Left forelimb (tissue), 1 donor: ENCODE results near the gene RCN1.
"Not testable (repeated sequence)": the region's sequence is repeated elsewhere in the genome, so short reads cannot be mapped to it uniquely, and the experiment has no call there.

Experiments used
- DNase-seq: peaks from one replicate; pipeline ENCODE4 v3.0.0-alpha.2; 2018; ENCODE audit warnings: low spot score

RCN1 gene

DNA sequence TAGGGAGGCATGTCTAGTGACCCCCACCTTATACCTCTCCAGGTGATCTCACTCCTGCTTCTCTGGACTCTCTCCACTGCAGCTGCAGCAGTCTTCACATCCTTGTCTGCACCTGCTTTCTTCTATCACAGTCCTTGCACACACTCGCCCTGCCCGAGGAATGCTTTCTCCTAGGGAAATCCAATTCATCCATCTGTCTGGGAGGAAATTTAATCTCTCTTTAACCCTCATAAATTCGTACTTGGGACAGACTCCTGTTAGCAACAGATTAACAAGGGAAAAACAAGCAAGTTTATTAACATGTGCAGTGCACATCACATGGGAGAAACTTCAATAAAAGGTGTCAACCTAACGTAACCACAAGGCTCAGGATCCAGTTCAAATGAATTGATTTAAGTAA is 11.3 kb upstream of the RCN1 start:
- no peak for DNase-seq

DNA sequence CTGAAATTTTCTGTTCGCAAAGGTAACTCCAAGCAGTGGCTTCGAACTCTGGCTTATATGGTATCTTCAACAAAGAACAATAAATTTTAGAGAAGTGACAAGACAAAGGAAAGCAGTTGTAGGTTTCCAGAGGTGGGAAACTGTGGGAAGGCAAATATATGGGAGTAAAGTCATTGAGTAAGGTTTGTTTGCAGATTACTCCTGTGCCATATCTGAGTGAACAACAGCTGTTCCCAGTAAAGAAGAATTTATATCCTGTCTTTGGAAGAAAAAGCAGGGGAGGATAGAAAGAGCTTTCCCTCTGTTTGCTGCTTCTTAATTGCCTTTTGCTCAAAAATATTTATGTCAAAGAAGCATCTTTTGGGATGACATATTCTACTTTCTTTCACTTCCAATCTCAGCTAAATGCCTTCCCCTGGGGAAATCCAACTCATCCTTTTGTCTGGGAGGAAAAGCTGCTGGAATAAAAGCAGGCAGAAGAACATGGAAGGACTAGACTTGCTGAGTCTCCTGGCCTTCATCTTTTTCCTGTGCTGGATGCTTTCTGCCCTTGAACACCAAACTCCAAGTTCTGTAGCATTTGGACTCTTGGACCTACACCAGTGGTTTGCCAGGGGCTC is 10.4 kb upstream of the RCN1 start:
- DNase-seq: no peak

DNA sequence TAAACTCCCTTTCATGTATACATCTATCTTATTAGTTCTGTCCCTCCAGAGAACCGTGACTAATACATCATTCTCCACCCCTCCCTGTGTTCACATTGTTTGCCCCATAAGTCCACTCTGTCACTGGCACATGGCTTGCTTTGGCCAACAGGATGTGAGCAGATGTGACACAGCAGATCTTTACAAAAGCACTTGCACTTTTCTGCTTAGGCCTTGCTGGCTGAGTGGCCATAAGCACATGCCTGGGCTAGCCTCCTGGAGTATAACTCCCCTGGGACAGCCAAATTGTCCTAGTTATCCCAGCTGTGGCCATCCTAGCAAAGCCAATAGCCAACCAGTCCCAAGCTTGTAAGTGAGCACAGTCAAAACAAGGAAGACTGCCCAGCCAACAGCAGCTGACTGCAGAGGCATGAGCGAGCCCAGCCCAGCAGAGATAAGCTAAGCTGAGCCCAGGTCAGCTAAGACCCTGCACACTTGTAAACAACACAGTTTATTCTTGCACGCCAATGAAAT is 9.7 kb upstream of the RCN1 start:
- no peak for DNase-seq

DNA sequence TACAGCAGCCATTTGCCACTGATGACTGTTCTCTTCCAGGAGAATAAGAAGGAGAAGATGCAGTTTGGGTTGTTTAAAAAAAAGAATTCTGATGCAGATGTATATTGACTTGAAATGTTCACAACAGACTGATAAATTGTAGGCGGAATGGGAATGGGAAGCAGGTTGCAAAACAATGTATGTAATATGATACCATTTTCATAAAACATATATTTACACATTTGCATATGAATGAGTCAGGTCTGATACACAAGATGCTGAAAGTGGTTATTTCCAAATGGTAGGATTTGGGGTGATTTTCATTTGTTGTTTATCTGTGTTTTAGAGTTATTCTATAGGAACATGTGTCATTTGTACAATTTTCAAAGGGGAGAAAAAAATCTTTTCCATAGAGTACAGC is 9.0 kb upstream of the RCN1 start:
- DNase-seq: no peak

DNA sequence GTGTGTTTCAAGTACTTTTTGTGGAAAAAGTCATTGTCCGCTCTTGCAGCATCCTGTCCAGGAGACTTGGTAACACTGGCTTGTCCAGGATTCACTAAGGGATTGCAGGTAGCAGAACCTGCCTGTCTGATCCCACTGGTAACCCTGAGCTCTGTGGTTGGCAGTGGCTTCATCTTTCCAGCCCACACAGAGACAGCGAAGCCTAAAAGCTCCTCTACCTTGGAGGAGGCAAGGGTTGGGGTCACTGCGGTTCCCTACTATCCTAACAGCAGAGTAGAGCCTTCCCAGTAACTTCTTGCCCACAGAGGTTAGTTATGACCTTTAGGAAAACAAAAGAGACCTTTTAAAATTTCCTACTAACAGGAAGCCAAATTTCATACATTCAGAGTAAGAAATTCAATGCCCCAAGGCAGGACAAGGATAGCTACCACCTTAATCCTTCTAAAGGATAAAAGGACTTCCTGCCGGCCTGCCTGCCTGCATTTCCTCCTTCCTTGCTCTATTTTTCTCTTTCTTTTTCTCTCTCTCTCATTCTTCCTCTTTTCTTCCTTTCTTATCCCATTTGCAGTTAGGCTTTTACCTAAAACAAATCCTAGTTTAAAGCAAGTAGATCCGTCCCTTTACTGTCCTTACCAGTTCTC is 8.4 kb upstream of the RCN1 start:
- no peak for DNase-seq

DNA sequence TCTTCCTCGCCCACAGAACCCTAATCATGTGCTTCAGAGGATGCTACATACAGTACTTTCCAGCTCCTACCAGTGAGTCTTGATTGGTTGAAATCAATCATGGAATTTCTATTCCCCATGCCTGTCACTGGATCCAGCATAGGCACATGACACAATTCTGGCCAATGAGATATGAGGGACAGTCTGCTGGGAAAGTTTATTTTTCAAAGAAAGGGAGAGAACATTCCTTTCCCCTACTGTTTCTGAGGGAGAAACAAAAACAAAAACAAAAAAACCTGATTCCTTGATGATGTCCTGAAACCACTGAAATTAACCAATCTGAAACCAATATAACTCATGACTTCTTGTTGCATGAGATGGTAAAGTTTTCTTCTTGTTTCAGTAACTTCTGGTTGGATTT is 3.3 kb upstream of the RCN1 start:
- no peak for DNase-seq

DNA sequence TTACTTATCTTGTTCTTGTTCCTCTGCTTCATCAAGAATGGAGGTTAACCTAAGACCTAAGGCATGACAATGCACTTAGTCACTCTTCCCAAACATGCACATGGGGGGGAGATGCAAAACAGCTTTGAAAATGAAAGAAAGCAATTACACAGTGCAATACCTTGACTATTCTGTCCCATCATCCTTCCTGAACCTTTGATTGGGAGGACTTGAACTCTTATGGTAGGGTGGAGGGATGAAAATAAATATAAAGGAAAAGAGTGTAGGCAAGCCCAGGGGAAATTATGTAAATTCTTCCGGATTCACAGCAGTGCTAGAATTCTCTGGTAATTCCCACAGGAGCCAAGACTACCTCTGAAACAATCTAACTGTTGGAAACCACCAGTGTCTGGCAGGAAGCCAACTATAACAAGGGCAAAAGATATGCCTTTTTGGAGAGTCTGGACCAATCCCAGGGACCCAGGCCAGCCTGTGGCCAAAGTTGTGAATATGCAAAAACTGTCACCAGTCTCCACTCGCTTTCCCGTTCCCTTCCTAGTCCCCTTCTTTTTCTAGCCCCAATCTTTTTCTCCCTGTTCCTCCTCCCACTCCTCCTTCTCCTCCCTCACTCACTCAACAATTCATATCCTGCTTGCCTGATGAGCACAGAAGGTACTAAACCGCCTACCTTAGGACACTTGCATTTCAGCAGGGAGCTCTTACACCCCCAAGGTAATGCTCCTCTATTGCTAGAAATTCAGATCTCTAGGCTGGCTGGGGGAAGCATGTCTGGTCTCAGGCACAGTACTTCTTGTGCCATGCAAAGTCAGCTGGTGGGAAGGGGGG is 2.5 kb upstream of the RCN1 start:
- DNase-seq: no peak

DNA sequence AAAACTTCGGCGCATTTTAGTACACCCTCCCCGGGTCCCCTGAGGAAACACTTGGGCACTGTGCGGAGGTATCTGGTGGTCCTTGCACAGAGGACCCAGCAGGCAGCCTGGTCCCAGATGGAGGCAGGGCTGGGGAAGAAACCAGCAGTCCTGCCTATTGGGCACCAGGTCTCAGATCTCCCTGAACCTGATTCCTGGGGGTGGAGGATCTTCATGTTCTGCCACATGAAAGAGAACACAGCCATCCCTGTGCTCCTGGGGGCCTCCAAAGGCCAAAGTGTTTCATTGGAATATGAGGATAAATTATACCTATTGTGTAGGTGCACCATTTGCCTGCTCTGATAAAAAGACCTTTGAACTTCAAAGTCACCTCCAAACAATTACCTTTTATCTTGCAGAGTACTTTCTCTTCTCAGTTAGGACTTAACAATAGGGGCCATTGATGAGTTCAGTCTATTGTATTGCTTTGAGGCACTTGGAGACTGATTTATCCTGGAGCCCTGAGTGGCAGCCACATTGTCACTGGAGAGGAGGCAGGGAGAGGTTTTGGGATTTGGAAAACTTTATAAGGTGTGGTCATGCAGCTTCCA is 1.8 kb downstream of the RCN1 start:
- no peak for DNase-seq

DNA sequence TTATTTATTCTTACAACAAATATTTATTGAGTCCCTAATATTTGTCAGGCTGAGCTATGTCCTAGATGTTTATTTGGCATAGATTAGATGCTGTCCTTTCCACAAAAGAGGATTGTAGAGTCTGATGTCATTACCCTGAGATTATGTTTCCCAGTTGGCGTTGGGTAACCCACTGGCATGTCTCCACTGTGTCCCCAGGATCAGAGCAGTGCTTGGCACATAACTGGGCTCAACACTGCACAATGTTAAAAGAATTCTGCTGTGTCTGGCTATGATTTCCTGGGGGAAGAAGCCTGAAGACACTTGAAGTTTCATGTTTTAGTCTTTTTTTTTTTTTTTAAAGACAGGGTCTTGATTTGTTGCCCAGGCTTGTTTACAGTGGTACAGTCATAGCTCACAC is 4.0 kb downstream of the RCN1 start:
- DNase-seq: no peak

DNA sequence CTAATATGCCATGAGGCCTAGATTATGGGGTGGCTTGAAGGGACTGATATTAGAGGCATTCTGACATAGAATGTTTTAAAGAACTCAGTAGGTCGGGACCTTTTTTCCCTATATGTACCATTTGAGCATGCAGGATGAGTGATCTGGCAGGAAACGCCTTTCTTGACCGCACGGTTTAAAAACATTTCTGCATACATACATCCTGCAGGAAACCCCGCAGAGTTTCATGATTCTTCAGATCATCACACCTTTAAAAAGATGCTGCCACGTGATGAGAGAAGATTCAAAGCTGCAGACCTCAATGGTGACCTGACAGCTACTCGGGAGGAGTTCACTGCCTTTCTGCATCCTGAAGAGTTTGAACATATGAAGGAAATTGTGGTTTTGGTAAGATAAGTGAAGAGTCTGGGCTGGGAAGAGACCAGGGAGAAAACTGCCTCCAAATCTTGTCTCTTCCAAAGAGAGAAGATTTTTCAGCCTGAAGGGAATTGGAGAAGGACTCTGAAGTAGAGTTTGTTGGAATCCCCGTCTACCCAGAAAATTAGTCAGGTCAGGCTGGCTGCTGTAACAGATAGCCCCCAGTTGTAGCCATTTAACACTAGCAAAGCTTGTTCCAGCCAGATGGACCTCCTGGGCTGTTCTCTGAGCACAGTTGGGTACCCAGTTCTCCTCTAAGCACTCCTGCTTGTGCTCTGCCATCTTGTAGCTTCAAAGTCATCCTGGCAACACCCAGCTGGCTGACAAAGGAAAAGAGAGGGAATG is 7.4 kb downstream of the RCN1 start:
- no peak for DNase-seq

DNA sequence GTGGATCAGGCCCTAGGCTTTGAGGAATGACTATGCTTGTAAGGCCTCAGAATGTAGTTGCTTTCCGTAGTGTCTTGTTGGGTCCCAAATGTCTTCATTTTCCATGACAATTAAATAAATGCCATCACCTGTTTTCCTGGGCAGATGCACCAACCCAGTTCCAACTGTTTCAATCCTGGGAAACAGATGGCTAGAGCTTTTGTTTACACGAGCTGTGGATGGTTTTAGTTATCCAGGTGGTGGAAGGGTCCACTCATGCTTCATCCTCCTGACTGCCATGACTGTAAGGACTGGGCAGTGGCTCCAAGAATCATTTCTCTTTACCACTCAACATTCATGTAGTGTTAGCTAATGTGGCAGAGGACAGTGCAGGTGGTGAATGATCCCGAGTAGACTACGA is 8.6 kb downstream of the RCN1 start:
- no peak for DNase-seq

DNA sequence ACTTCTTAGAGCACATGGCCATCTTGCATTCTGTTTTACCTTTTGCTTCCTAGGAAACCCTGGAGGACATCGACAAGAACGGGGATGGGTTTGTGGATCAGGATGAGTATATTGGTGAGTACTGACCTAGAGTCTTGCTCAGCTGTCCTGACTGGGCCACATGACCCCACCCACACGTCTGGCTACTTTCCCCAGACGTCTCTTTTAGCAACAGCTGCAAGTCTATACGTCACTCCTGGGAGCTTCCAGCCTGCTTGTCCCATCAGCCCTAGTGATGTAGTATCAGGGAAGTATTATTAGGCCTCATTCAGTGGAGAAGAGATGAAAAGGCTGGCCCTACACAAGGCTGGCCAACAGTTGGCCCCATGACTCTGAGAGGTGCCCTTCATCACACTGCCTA is 9.6 kb downstream of the RCN1 start:
- no peak for DNase-seq

DNA sequence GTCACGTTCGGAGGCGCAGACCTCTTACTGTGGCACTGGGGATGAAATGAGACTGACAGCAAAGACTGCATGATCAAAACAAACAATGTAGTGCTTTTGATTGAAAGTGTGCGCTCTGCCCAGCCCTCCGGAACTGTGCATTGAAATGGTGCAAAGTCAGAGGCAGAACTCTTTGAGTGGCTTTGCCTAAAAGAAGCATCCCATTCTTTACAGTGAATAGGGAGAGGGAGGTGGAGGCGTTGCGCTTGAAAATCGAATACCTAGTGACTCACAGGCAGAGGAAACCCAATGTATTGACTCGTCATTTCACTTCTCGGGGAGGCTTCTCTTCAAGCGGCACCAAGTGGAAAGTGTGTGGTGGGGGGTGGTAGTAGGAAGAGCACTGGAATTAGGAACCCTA is 10.9 kb downstream of the RCN1 start:
- DNase-seq: no peak

DNA sequence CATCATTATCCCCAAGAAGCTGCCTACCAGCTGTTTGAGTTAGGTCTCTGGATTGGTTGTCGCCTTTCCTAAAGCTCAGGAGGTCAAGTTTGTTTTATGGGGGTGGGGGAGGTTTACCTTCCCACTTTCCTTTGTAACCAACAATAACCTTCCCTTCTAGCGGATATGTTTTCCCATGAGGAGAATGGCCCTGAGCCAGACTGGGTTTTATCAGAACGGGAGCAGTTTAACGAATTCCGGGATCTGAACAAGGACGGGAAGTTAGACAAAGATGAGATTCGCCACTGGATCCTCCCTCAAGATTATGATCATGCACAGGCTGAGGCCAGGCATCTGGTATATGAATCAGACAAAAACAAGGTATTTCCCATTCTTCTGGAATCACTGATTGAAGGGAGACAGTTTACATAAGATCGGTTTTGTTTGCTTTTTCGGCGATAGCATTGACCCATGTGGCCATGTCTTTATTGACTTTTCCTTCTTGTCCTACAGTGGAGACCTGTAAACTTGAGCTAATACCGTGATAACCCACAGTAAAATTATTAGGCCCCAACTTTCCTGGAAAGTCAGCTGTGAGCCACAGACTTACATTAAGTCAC is 12.3 kb downstream of the RCN1 start:
- not testable (repeated sequence) for DNase-seq

DNA sequence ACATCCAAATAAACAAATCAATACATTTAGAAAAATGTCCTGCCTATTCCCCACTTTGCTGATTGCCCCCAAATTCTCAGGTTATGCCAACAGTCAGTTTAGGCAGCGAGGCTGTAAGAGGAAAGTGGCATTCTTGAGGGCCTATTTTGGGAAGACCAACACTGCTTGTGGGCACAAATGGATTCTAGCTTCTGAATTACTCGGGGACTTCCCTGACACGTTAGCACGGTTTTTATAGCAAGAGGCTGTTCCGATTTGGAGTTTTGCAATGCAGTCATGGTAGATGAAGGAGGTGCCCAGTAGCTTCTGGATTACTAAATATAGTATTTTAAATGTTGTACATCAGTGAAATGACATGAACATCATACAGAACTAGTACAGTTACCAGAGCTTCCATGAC is 13.1 kb downstream of the RCN1 start:
- DNase-seq: no peak

DNA sequence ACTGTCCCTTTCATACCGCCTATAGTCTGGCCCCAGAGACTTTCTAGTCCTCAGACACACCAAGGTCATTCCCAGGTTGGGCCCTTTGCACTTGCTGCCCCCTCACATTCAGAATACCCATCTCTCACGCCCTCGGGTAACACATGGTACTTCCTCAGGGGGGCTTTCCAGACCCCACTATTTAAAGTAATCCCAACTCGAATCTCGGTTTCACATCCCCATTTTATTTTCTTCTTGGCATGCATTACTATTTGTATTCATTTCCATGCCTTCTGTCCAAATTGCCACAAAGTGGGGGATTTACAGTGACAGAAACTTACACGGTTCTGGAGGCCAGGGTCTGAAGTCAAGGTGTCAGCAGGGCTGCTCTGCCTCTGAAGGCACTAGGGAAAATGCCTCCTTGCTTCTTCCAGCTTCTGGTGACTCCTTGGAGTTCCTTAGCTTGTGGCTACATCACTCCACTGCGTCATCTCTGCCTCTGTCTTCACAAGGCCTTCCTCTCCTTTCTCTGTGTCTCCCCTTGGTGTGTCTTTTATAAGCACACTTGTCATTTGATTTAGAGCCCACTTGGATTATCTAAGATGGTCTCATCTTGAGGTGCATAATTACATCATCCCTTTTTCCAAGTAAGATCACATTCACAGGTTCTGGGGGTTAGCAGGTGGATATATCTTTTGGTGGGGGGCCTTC is 15.1 kb downstream of the RCN1 start:
- no peak for DNase-seq

DNA sequence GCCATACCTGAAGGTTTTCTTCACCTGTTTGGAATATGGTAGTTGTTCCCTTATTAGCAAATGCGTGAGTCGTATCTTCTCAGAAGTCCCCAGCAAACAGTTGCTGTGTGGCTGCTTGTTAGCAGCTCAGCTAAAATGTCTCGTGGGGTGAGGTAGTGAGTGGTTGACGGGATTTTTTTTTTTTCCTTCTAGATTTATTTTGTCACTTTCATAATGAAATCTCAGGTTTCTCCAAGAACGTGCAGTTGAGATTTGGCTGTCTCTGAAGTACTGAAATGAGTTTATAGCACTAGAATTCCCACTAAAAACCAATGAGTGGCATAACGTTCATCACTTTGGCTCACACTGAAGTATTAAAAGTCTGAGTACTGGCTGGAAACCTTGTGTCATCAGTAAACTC is 16.8 kb downstream of the RCN1 start:
- no peak for DNase-seq

DNA sequence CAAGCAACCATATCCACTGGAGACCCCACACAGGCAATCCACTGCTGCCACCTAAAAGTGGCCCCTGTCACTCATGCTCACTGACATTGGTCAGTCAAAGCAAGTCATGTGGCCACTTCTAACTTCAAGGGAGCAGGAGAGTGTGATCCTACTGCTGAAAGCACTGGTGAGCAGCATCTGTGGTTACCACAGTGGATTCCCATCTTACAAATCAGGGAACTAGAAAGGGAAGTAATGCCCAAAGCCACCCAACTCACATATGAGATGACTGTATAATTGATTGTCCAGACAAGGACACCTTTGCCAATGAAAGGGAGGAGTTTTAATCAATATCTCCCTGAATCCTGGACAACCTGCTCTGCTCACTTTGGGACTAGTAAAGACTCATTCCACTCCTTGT is 17.7 kb downstream of the RCN1 start:
- no peak for DNase-seq

DNA sequence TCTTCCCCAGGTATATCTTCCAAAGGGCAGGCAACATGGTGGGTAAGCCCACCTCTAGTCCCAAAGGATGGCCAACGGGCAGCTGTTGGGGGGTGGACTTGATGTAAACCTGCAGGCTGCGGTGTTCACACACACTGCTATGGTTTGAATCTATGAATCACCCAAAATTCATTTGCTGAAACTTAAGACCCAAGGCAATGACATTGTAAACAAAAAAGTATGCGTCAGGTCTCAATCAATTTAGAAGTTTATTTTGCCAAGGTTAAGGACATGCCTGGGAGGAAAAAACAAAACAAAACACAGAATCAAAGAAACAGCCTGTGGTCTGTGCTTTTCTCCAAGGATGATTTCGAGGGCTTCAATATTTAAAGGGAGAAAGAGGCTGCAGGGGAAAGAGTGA is 18.3 kb downstream of the RCN1 start:
- no peak for DNase-seq

DNA sequence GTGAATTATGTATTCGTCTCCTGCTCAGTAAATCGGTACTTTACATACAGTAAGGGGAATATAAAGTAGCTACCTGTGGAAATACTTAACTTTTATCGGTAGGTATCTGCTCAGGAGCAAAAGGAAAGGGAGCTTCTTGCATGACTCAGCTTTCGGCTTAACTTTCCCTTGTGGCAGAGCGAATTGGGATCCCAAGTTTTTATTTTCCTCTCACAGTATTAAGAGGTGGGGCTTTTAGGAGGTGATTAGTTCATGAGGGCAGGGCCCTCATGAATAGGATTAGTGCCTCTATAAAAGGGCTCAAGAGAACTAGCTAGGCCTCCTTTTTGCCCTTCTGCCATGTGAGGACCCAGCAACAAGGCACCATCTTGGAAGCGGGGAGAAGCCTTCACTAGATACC is 18.7 kb downstream of the RCN1 start:
- no peak for DNase-seq

DNA sequence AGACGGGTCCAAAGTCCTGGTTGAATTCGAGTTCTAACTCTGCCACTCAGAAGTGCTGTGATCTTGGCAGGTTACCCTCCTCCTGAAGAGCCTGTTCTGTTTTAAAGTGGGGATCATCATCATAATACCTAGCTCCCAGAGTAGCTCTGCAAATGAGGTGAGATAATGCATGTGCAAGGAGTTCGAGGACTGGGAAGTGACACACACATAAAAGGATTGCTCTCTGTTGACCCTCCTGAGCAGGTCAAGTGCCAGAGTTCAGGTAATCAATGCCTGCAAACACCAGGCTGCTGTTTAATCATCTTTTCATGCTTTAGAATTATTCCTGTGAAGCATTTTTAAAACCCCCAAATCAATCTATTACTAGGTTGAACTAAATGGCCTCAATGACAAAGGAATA is 19.9 kb downstream of the RCN1 start:
- DNase-seq: no peak
